Measurements from ENCODE around the gene AURKAIP1.

GRCh38 chr1:1380860-1381259 is 5.9 kb upstream of the AURKAIP1 start:
- TF ChIP-seq CTCF (IDR thresholded peaks at IDR 0.05; ENCODE audit: insufficient read depth, low read length), result no peak
- TF ChIP-seq GABPA (IDR thresholded peaks at IDR 0.05; ENCODE audit: low read depth), result no peak
- TF ChIP-seq POLR2AphosphoS5 (IDR thresholded peaks at IDR 0.05; ENCODE audit: low read depth), result no peak
- no peak for TF ChIP-seq REST (IDR thresholded peaks at IDR 0.05; ENCODE audit: insufficient replicate concordance, low read depth)
- TF ChIP-seq SPI1 (IDR thresholded peaks at IDR 0.05; ENCODE audit: borderline replicate concordance, low read depth), result no peak

Measured in HL-60 (cell line).